GM18868 (cell line): ENCODE data around the gene KANTR.
A peak's percentile ranks its signal among the peaks of the same experiment; 100 is the strongest.

Experiments used
- ATAC-seq: cut with Tn5 transposase; IDR thresholded peaks from one replicate; pipeline ENCODE4 v1.9.1; 2021; ENCODE audit warnings: mild to moderate bottlenecking, moderate library complexity; ENCODE audit not compliant: unreplicated experiment

KANTR gene

GRCh38 chrX:53093748-53094581 is at the start of gene KANTR:
KANTR (plus strand) TSS chrX:53094142; CDS start chrX:53124273, 30,131 bp downstream.
- ATAC-seq = peak; percentile 86

GRCh38 chrX:53044995-53045394 is 48.9 kb upstream of the KANTR start:
- no peak for ATAC-seq

GRCh38 chrX:53047228-53047627 is 46.7 kb upstream of the KANTR start:
- ATAC-seq = no peak

- ATAC-seq = no peak
Measured at GRCh38 chrX:53048169-53049126, 45.5 kb upstream of the KANTR start, which contains the start of gene GPR173. GPR173 (plus strand) TSS chrX:53048789; CDS start chrX:53076622, 27,833 bp downstream.

GRCh38 chrX:53049127-53049517 is 44.8 kb upstream of the KANTR start:
- ATAC-seq = no peak

- no peak for ATAC-seq
Measured at GRCh38 chrX:53050841-53051240, 43.1 kb upstream of the KANTR start.

GRCh38 chrX:53055244-53055849 is 38.6 kb upstream of the KANTR start:
- ATAC-seq = no peak

GRCh38 chrX:53056292-53056691 is 37.6 kb upstream of the KANTR start:
- ATAC-seq = no peak

- no peak for ATAC-seq
Measured at GRCh38 chrX:53065104-53065503, 28.8 kb upstream of the KANTR start.

- ATAC-seq = no peak
Measured at GRCh38 chrX:53071064-53071463, 22.9 kb upstream of the KANTR start.

- ATAC-seq = peak; percentile 87
Measured at GRCh38 chrX:53071604-53072417, 22.1 kb upstream of the KANTR start.

- no peak for ATAC-seq
Measured at GRCh38 chrX:53072418-53073114, 21.4 kb upstream of the KANTR start.

- no peak for ATAC-seq
Measured at GRCh38 chrX:53073115-53073586, 20.8 kb upstream of the KANTR start.

GRCh38 chrX:53075011-53075410 is 18.9 kb upstream of the KANTR start:
- ATAC-seq = no peak

- no peak for ATAC-seq
Measured at GRCh38 chrX:53076671-53077070, 17.3 kb upstream of the KANTR start.

- no peak for ATAC-seq
Measured at GRCh38 chrX:53077207-53078197, 16.4 kb upstream of the KANTR start.

- no peak for ATAC-seq
Measured at GRCh38 chrX:53078943-53079342, 15.0 kb upstream of the KANTR start.
